ENCODE results near the gene TAOK2.

- no peak for TF ChIP-seq POLR2A (IDR thresholded peaks at IDR 0.05)
- TF ChIP-seq, protein P1, sequence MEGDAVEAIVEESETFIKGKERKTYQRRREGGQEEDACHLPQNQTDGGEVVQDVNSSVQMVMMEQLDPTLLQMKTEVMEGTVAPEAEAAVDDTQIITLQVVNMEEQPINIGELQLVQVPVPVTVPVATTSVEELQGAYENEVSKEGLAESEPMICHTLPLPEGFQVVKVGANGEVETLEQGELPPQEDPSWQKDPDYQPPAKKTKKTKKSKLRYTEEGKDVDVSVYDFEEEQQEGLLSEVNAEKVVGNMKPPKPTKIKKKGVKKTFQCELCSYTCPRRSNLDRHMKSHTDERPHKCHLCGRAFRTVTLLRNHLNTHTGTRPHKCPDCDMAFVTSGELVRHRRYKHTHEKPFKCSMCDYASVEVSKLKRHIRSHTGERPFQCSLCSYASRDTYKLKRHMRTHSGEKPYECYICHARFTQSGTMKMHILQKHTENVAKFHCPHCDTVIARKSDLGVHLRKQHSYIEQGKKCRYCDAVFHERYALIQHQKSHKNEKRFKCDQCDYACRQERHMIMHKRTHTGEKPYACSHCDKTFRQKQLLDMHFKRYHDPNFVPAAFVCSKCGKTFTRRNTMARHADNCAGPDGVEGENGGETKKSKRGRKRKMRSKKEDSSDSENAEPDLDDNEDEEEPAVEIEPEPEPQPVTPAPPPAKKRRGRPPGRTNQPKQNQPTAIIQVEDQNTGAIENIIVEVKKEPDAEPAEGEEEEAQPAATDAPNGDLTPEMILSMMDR (IDR thresholded peaks at IDR 0.05): no peak
These were observed 49.9 kb downstream of the TAOK2 start for GRCh38 chr16:30023586-30023985.
